Astrocyte of the hippocampus (primary cell): ENCODE measurements around the gene RFX5.
"Not testable (repeated sequence)": the region's sequence is repeated elsewhere in the genome, so short reads cannot be mapped to it uniquely, and the experiment has no call there.

Experiments used
- DNase-seq: peaks from one replicate; pipeline ENCODE4 v3.0.0; 2011; ENCODE audit warnings: low read depth, low spot score

Gene RFX5

GRCh38 chr1:151346769-151347522 is at the start of gene RFX5:
Gene RFX5 (minus strand): TSS chr1:151347252. CDS start chr1:151346320, 932 bp downstream.
- DNase-seq, result peak; percentile 99

GRCh38 chr1:151396265-151396664 is 49.2 kb upstream of the RFX5 start:
- not testable (repeated sequence) for DNase-seq

GRCh38 chr1:151393583-151393982 is 46.5 kb upstream of the RFX5 start:
- no peak for DNase-seq

- no peak for DNase-seq
These were observed 44.1 kb upstream of the RFX5 start for GRCh38 chr1:151391079-151391563.

GRCh38 chr1:151390221-151391078 is 43.4 kb upstream of the RFX5 start:
- not testable (repeated sequence) for DNase-seq

- DNase-seq, result no peak
These were observed 39.0 kb upstream of the RFX5 start for GRCh38 chr1:151386002-151386401.

- no peak for DNase-seq
These were observed 37.5 kb upstream of the RFX5 start for GRCh38 chr1:151384584-151384983.

- no peak for DNase-seq
These were observed 30.3 kb upstream of the RFX5 start for GRCh38 chr1:151377150-151377884.

- DNase-seq, result no peak
These were observed 26.1 kb upstream of the RFX5 start for GRCh38 chr1:151373196-151373595.

- DNase-seq, result peak; percentile 80
These were observed 25.2 kb upstream of the RFX5 start, which contains the start of gene SELENBP1 for GRCh38 chr1:151372058-151372934. Gene SELENBP1 (minus strand): TSS chr1:151372705. CDS start chr1:151372641, 64 bp downstream.

- DNase-seq, result peak; percentile 74
These were observed 24.5 kb upstream of the RFX5 start for GRCh38 chr1:151371370-151372057.

GRCh38 chr1:151370211-151370911 is 23.3 kb upstream of the RFX5 start:
- no peak for DNase-seq

- no peak for DNase-seq
These were observed 22.6 kb upstream of the RFX5 start for GRCh38 chr1:151369621-151370048.

GRCh38 chr1:151369302-151369610 is 22.2 kb upstream of the RFX5 start:
- no peak for DNase-seq

GRCh38 chr1:151368393-151369301 is 21.6 kb upstream of the RFX5 start:
- no peak for DNase-seq

GRCh38 chr1:151367658-151368392 is 20.8 kb upstream of the RFX5 start:
- no peak for DNase-seq

GRCh38 chr1:151364996-151365395 is 17.9 kb upstream of the RFX5 start:
- no peak for DNase-seq
